Stimulated activated CD8-positive, alpha-beta memory T cell treated with anti-CD3 and anti-CD28 coated beads, Interleukin-2, amount 100 ng/mL, for 1 hour (primary cell): ENCODE results near the gene ASB18.

Experiments
- DNase-seq, 2 donors: peaks; one replicate each; pipeline ENCODE4 v3.0.0-alpha.2; 2020; ENCODE audit warnings: low read depth in 2 of 2

ASB18 gene

DNA sequence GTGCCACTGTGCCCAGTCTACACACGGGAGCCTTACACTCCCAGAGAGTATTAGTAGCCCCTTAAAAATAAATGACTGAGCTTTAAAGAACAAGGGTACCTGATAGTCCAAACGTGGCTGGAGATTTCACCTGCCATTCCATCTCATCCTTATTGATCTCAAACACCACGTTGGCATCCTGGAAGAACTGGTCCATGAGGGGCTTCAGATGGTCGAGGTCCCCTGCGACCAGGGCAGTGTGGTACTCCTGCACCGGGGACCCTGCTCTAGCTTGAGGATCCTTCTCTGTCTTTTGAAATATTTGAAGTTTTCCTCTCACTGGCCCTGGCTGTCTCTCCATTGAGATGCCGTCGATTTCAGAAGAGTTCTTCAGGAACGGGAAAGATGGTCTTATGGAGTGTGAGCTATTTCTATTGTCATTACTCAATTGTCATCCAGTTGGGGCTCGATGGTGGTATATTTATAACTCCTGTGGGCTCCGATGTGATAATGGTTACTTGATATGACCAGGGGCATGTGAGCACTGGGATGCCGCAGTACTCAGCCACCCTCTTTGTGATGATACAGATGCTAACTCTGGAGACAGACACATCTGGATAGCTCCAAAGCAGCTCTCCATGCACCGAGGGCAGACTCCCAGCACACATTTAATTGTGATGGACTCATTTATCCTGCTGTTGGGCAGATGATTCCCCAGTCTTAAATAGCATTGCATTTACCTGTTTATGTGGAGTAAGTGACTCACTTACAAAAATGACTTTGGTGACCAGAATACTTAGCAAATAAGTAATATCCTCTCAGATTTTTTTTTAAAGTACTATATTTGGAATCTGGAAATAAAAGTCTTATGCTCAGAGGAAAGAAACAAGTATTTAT is 22.8 kb downstream of the ASB18 start:
- DNase-seq: no peak

GRCh38 chr2:236240228-236240990 is 23.8 kb downstream of the ASB18 start:
- DNase-seq: no peak

- no peak for DNase-seq
Observed at GRCh38 chr2:236239276-236240065, 24.7 kb downstream of the ASB18 start.

DNA sequence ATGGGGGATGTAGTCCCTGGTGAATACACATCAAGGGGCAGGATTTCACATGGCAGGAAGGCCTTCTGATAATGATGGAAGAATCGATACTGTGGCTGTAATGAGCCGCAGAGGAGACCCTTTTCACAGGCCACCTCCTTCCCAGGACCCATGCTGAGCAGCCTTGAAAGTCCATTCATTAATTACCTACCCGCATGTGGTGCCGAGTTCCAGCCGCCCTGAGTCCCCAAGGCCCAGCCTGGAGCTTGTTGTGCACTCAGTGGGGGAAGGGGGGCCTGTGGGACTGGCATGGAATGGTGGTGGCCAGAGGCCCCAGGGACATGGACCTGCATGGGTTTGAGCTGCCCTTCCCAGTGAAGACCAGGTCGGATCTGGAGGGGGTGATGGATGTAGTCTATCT is 25.5 kb downstream of the ASB18 start:
- no peak for DNase-seq

GRCh38 chr2:236237468-236238190 is 26.6 kb downstream of the ASB18 start:
- DNase-seq: no peak

GRCh38 chr2:236236559-236237452 is 27.4 kb downstream of the ASB18 start:
- no peak for DNase-seq

DNA sequence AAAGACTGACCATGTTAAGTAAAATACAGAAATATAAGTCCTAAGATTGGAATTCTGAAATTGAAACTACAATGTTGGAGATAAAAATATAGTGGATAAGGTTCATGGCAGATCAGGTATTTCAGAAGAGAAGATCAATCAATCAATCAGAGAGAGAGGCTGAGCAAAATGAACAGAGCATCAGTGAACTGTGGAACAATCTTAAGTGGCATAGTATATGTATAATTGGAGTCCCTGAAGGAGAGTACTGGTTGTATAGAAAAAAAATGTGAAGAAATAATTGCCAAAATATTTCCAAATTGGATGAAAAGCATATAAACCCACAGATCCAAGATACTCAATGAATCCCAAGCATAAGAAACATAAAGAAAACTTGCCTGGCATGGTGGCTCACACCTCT is 35.0 kb downstream of the ASB18 start:
- no peak for DNase-seq

- DNase-seq: no peak
Observed at GRCh38 chr2:236223675-236224074, 40.5 kb downstream of the ASB18 start.

GRCh38 chr2:236221798-236222197 is 42.4 kb downstream of the ASB18 start:
- no peak for DNase-seq

- no peak for DNase-seq
Observed at GRCh38 chr2:236219411-236219810, 44.8 kb downstream of the ASB18 start.

DNA sequence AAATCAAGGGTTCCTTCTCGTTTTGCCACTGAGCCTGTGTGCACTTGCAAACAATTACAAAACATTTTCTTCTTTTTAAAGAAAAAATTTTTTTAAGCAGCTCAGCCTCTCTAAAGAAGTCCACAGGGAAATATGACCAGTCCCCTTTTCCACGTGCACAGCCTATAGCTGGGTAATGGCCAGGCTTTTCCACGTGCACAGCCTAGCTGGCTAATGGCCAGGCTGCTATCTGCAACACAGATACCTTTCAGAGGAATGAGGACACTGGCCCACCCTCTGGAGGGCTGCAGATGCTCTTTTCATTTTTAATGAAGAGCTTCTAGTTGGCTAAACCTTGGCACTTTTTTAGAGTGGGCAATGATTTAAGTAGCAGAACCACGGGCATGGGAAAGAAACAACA is 46.3 kb downstream of the ASB18 start:
- DNase-seq: no peak

- DNase-seq: no peak
Observed at GRCh38 chr2:236216711-236217110, 47.5 kb downstream of the ASB18 start.

GRCh38 chr2:236215761-236216333 is 48.4 kb downstream of the ASB18 start:
- DNase-seq: no peak

DNA sequence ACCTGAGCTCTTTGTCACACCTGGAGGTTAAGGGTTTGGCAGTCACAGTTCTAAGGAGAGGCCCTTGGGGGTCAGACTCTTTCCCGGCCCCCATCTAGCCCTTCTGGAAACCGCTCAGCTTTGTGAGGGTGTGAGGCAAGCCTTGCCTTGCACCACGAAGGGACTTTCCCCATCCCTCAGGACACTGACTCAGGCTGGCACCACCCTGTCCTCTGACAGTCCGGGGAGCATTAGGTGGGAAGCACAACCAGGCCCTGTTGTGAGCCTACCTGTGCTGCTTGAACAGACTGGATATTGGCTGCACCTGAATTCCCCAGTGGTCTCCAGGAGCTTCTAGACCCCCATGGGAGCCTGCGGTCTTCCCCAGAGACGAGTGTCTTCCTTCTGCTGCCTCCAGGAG is 49.0 kb downstream of the ASB18 start:
- no peak for DNase-seq

- no peak for DNase-seq
Observed at GRCh38 chr2:236214376-236214995, 49.7 kb downstream of the ASB18 start.

GRCh38 chr2:236211296-236211695 is 52.9 kb downstream of the ASB18 start:
- DNase-seq: no peak

GRCh38 chr2:236210536-236210935 is 53.7 kb downstream of the ASB18 start:
- DNase-seq: no peak

- DNase-seq: no peak
Observed at GRCh38 chr2:236209996-236210395, 54.2 kb downstream of the ASB18 start.

GRCh38 chr2:236209535-236209934 is 54.7 kb downstream of the ASB18 start:
- DNase-seq: no peak
